GM18907 (cell line): Measurements from ENCODE around the gene TMEM79.
"Not testable (repeated sequence)": the region's sequence is repeated elsewhere in the genome, so short reads cannot be mapped to it uniquely, and the experiment has no call there.

ENCODE experiments used
- ATAC-seq: cut with Tn5 transposase; IDR thresholded peaks from one replicate; pipeline ENCODE4 v1.9.1; 2021; ENCODE audit warnings: mild to moderate bottlenecking, moderate library complexity; ENCODE audit not compliant: unreplicated experiment

The TMEM79 gene

DNA sequence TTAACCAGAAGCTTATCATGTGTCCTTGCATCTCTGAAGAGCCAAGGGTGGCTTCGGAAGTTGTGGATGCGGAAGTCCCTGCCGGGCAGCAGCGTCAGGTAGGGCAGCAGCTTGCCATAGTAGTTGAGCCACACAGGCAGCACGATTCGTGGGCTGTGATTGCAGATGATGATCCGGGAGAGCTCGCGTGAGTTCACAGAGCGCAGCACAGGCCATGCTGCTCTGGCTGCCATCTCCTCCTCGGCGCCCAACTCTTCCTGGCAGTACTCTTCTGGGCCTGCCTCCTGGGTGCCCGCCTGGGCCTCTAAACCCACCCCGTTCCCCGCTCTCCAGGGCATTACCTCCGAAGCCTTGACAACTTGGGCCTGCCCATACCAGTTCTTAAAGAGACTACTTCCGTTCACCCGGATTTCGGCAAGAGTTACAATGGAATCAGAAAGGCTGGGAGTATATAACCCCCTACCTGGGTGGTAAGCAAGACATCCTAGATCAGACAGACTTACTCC lies 14.8 kb downstream of the TMEM79 start, which contains the start of gene VHLL:
TSS of gene VHLL (minus strand) at position 456 of the 506 bp plus-strand sequence. CDS start at position 338, 118 bp downstream.
- ATAC-seq: no peak

- no peak for ATAC-seq
These were observed 19.1 kb downstream of the TMEM79 start for GRCh38 chr1:156303241-156303640.

GRCh38 chr1:156305215-156305614 lies 21.1 kb downstream of the TMEM79 start:
- no peak for ATAC-seq

- no peak for ATAC-seq
These were observed 24.0 kb downstream of the TMEM79 start for GRCh38 chr1:156308078-156308477.

- no peak for ATAC-seq
These were observed 26.8 kb downstream of the TMEM79 start for GRCh38 chr1:156310962-156311361.

- no peak for ATAC-seq
These were observed 32.8 kb downstream of the TMEM79 start for GRCh38 chr1:156316909-156317308.

- no peak for ATAC-seq
These were observed 35.5 kb downstream of the TMEM79 start for GRCh38 chr1:156319664-156320063.

- no peak for ATAC-seq
These were observed 36.4 kb downstream of the TMEM79 start for GRCh38 chr1:156320560-156320959.

DNA sequence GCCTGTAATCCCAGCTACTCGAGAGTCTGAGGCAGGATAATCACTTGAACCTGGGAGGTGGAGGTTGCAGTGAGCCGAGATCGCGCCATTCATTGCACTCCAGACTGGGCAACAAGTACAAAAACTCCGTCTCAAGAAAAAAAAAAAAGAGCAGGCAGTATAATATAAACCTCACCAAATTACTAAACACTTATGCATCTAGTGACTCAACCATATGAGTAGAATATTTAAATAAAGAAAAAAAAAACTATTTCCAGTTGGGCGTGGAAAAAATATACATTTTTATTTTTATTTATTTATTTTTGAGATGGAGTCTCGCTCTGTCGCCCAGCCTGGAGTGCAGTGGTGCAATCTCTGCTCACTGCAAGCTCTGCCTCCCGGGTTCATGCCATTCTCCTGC lies 39.1 kb downstream of the TMEM79 start:
- ATAC-seq: not testable (repeated sequence)

GRCh38 chr1:156336242-156336641 lies 52.1 kb downstream of the TMEM79 start:
- ATAC-seq: no peak

GRCh38 chr1:156337052-156337887 lies 53.1 kb downstream of the TMEM79 start:
- no peak for ATAC-seq

- peak; percentile 1 for ATAC-seq
These were observed 53.7 kb downstream of the TMEM79 start for GRCh38 chr1:156337888-156338179.

DNA sequence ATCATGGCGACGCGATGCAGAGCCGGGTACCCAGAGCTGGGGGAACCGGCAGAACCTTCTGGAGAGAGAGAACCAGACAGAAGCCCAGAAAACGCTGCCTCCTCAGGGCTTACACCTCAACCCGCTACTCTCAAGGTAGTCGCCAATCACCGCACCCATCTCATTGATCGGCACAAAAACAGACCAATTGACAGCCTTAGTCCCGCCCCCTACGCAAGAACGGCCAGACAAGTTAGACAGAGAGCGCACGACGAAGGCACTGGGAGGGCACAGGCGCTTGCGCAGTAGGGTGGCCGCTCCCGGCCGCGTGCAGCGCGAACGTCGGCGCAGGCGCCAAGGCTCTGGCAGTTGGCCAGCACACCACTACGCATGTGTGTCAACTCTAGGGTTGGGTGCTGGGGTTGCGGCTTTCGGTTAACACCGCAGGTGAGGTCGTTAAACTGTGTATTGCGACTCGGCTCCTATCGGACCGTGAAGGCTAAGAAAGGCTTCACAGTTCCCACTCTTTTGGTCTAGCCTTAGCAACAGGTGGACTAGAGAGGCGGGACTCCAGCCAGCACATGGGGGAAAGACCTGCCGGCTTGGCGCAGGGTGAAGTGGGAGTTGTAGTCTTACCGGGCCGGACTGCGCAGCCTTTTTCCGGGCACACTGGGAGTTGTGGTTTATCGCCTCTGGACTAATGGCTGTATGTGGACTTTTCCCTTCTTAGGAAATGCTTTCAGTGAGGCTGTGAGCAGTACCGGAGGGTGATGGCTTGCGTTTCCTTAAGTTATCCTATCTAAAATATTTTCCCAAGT lies 54.3 kb downstream of the TMEM79 start, which contains the start of the genes CCT3 and TSACC:
TSS of gene CCT3 (minus strand) at position 113 of the 797 bp plus-strand sequence. CDS start at position 5, 108 bp downstream.
TSS of gene TSACC (plus strand) at position 347 of the 797 bp plus-strand sequence. CDS start 1,232 bp downstream, outside the sequence.
- peak; percentile 93 for ATAC-seq
